GM12878 (cell line): ENCODE data around the gene VAV2. TPM values are rescaled to one million over a fixed set of nuclear protein-coding genes. Genes with fewer than 3 reads are reported as not detected.

Experiments used
- ATAC-seq: fragments of 200-7000 bp; cut with Tn5 transposase; 3 replicates; pipeline ENCODE4 v1.9.1; 2020; ENCODE audit warnings: mild to moderate bottlenecking, moderate library complexity
- BruUV-seq: library from RNA; stranded (reverse); fragments of 400-500 nt; replicated peaks from 2 replicates; lab custom pipeline; 2021; lab: Mats Ljungman, UMichigan
- CTCF ChIA-PET: fragments of 300-600 bp; sonication (Branson Sonifier 250); formaldehyde crosslinking; extraction: SDS; loops from one replicate; lab custom pipeline; 2021; ENCODE audit warnings: inconsistent platforms; lab: Yijun Ruan, JAX
- POLR2A ChIA-PET: fragments of 350-600 bp; formaldehyde crosslinking; extraction: SDS; loops from one replicate; lab custom pipeline; 2021; ENCODE audit warnings: inconsistent platforms; lab: Charles Lee
- RAD21 ChIA-PET: fragments of 300-600 bp; sonication (Branson Sonifier 250); formaldehyde crosslinking; loops from one replicate; lab custom pipeline; 2023; ENCODE audit warnings: antibody characterized with exemption; ENCODE audit not compliant: unreplicated experiment; lab: Charles Lee
- SMC1A ChIA-PET: fragments of 300-600 bp; sonication (Branson Sonifier 250); formaldehyde crosslinking; loops from one replicate; lab custom pipeline; 2023; ENCODE audit not compliant: unreplicated experiment, uncharacterized antibody; lab: Charles Lee
- DNase-seq: peaks from one replicate; pipeline ENCODE4 v3.0.0-alpha.2; 2011; ENCODE audit warnings: low read depth, low spot score
- FAIRE-seq: peaks from 3 replicates; lab custom pipeline; 2011; peaks lifted over from hg19 to GRCh38; lab: Jason Lieb, UNC
- H2AFZ ChIP-seq: 2 replicates; pipeline ENCODE4 v1.6.0; 2011; ENCODE audit warnings: low read depth, low read length, control low read depth; ENCODE audit not compliant: control insufficient read depth
- H3K27ac ChIP-seq: 2 replicates; pipeline ENCODE4 v1.5.1; 2011; ENCODE audit warnings: control low read depth; ENCODE audit not compliant: control insufficient read depth, insufficient read depth
- H3K27me3 ChIP-seq, 2 experiments: replicated peaks in 1 of 2; 2 replicates each; pipeline versions ENCODE4 v1.6.0 to v1.6.1; 2011; ENCODE audit warnings: low read length in 1 of 2; ENCODE audit not compliant: control insufficient read depth in 2 of 2, insufficient read depth in 2 of 2
- H3K36me3 ChIP-seq, 2 experiments: 2 replicates each; pipeline ENCODE4 v1.5.1; 2011; ENCODE audit warnings: low read length in 1 of 2; ENCODE audit not compliant: control insufficient read depth in 2 of 2, insufficient read depth in 2 of 2
- H3K4me1 ChIP-seq: 2 replicates; pipeline ENCODE4 v1.6.1; 2011; ENCODE audit warnings: mild to moderate bottlenecking, low read length, moderate library complexity, mixed read lengths; ENCODE audit not compliant: control insufficient read depth, insufficient read depth
- H3K4me2 ChIP-seq: 2 replicates; pipeline ENCODE4 v1.6.0; 2011; ENCODE audit warnings: control low read depth; ENCODE audit not compliant: control insufficient read depth, insufficient read depth
- H3K4me3 ChIP-seq: fragments of 200-600 bp; sonication (generic); 2 replicates; pipeline ENCODE4 v1.5.1; 2016
- H3K79me2 ChIP-seq: 2 replicates; pipeline ENCODE4 v1.6.0; 2011; ENCODE audit warnings: low read length; ENCODE audit not compliant: control insufficient read depth, insufficient read depth
- H3K9ac ChIP-seq: 2 replicates; pipeline ENCODE4 v1.8.0; 2011; ENCODE audit warnings: low read length, control low read depth, mixed read lengths; ENCODE audit not compliant: control insufficient read depth, insufficient read depth
- H3K9me3 ChIP-seq: replicated peaks from 3 replicates; pipeline ENCODE4 v1.5.1; 2011; ENCODE audit warnings: mild to moderate bottlenecking, low read length; ENCODE audit not compliant: control insufficient read depth, insufficient read depth
- H4K20me1 ChIP-seq: 2 replicates; pipeline ENCODE4 v1.6.0; 2011; ENCODE audit not compliant: control insufficient read depth, insufficient read depth
- ATF3 ChIP-seq: IDR thresholded peaks from 2 replicates; pipeline ENCODE4 v1.6.1; 2011; ENCODE audit warnings: low read depth, mild to moderate bottlenecking, low read length, moderate library complexity, borderline replicate concordance; ENCODE audit errors: extremely low read depth
- BCL11A ChIP-seq: IDR thresholded peaks from 2 replicates; pipeline ENCODE4 v1.6.1; 2011; ENCODE audit warnings: low read depth, low read length
- BMI1 ChIP-seq: fragments of 450-650 bp; IDR thresholded peaks from 2 replicates; pipeline ENCODE4 v1.6.1; 2016; ENCODE audit warnings: mild to moderate bottlenecking, moderate library complexity, borderline replicate concordance
- CBFB ChIP-seq: IDR thresholded peaks from 2 replicates; pipeline ENCODE4 v1.6.1; 2016; ENCODE audit warnings: antibody characterized with exemption, low read depth
- CREM ChIP-seq: IDR thresholded peaks from 2 replicates; pipeline ENCODE4 v1.6.1; 2014; ENCODE audit warnings: antibody characterized with exemption, low read depth
- ESRRA ChIP-seq: IDR thresholded peaks from 2 replicates; pipeline ENCODE4 v1.6.1; 2012; ENCODE audit warnings: mild to moderate bottlenecking, low read length, improper control_type of control experiment
- HDAC2 ChIP-seq: fragments of 200-600 bp; sonication (generic); IDR thresholded peaks from 2 replicates; pipeline ENCODE4 v1.6.1; 2017
- IRF3 ChIP-seq: fragments of 450-650 bp; IDR thresholded peaks from 2 replicates; pipeline ENCODE4 v1.6.1; 2014; ENCODE audit warnings: mild to moderate bottlenecking
- MAX ChIP-seq: IDR thresholded peaks from 2 replicates; pipeline ENCODE4 v1.6.1; 2012; ENCODE audit warnings: low read depth, low read length, improper control_type of control experiment
- NFXL1 ChIP-seq: fragments of 450-650 bp; IDR thresholded peaks from 2 replicates; pipeline ENCODE4 v1.6.1; 2017; ENCODE audit warnings: antibody characterized with exemption, mild to moderate bottlenecking, borderline replicate concordance
- NR2C1 ChIP-seq: fragments of 450-650 bp; IDR thresholded peaks from 2 replicates; pipeline ENCODE4 v1.6.1; 2017; ENCODE audit warnings: antibody characterized with exemption, mild to moderate bottlenecking, moderate library complexity
- PAX5 ChIP-seq: IDR thresholded peaks from 2 replicates; pipeline ENCODE4 v1.6.1; 2011; ENCODE audit warnings: low read depth, low read length, borderline replicate concordance
- TBL1XR1 ChIP-seq: IDR thresholded peaks from 2 replicates; pipeline ENCODE4 v1.6.1; 2012; ENCODE audit warnings: low read depth, low read length, improper control_type of control experiment
- USF2 ChIP-seq: IDR thresholded peaks from 2 replicates; pipeline ENCODE4 v1.6.1; 2011; ENCODE audit warnings: low read depth, low read length, improper control_type of control experiment, borderline replicate concordance
- ZBTB4 ChIP-seq: fragments of 450-650 bp; formaldehyde crosslinking; IDR thresholded peaks from 2 replicates; pipeline ENCODE4 v1.4.0; 2022; ENCODE audit warnings: mild to moderate bottlenecking, moderate library complexity
- ZNF24 ChIP-seq: fragments of 450-650 bp; IDR thresholded peaks from 2 replicates; pipeline ENCODE4 v1.6.1; 2017; ENCODE audit warnings: antibody characterized with exemption, mild to moderate bottlenecking
- ZNF622 ChIP-seq: fragments of 450-650 bp; IDR thresholded peaks from 2 replicates; pipeline ENCODE4 v1.6.1; 2017; ENCODE audit warnings: mild to moderate bottlenecking, inconsistent platforms
- WGBS: methylation state at CpG from one replicate; pipeline ENCODE4 v1.1.6; 2016; ENCODE audit warnings: low lambda C conversion rate; ENCODE audit not compliant: insufficient replicate concordance, insufficient coverage; ENCODE audit errors: missing lambda C conversion rate; 5-methylcytosine and 5-hydroxymethylcytosine counted together
- in situ Hi-C: fragments of 300-500 bp; cut with MboI; formaldehyde crosslinking; loops from 9 replicates; pipeline ENCODE4 v1.14.3; 2018; ENCODE audit warnings: mixed read lengths
- intact Hi-C: fragments of 100-400 bp; cut with micrococcal nuclease; formaldehyde crosslinking; loops from one replicate; pipeline ENCODE4 v1.14.2; 2022; ENCODE audit not compliant: unreplicated experiment
- polyA plus RNA-seq, 11 experiments: library from polyadenylated mRNA; depleted of rRNA in 4 of 11; unstranded in 6 of 11; stranded (reverse) in 5 of 11; fragments of >200 nt; fragmentation: Nextera tagmentation in 4 of 11; fragmentation: Illumina TruSeq in 1 of 11; extraction: Ambion mirVana in 4 of 11; extraction: Trizol in 1 of 11; gene quantifications; 1 replicate in 1 of 11; 2 replicates in 10 of 11; pipeline versions ENCODE4 v1.2.1 to v1.2.3, GENCODE V29; 2011 to 2016; ENCODE audit warnings: inconsistent platforms in 2 of 11, missing spikeins in 2 of 11, low read depth in 1 of 11
- total RNA-seq, 4 experiments: library from RNA; depleted of rRNA in 3 of 4; stranded (reverse); fragments of >200 nt in 3 of 4; fragmentation: Illumina TruSeq in 1 of 4; extraction: Trizol in 1 of 4; gene quantifications; 2 replicates each; pipeline versions ENCODE4 v1.2.1 to v1.2.3, GENCODE V29; 2013 to 2021

VAV2 gene
- total and polyA plus RNA-seq, 10 of the 15 experiments (the other 5 are each of a cell fraction or from before 2014, with no cell fraction given), result 0.13 to 43.9 (median 16.9) TPM

GRCh38 chr9:133978226-133978898 lies 13.8 kb downstream of the VAV2 start:
- in situ Hi-C loops (no loop called here), intact Hi-C loops (no loop called here)
- Histone ChIP-seq H3K4me3 (no peak overlapping the region), H3K9me3 (no peaks in the 10 kb centered on the region), H3K79me2 (peaks cover 90% of the 10 kb centered on the region), H3K4me1 (peaks cover 28% of the 10 kb centered on the region), H3K9ac (no peak overlapping the region), H3K36me3 (peaks cover 3 to 7% of the 10 kb centered on the region in 2 experiments; a peak in 3 of 4 replicates), H3K27ac (no peak overlapping the region), H3K4me2 (no peak overlapping the region), H4K20me1 (no peaks in the 10 kb centered on the region; the same call in 1 of the 2 replicates), H2AFZ (no peak overlapping the region), H3K27me3 (no peaks in the 10 kb centered on the region)
- RAD21 ChIA-PET, result interaction anchor here (3.1 kb wide), 1 partner anchor 23 kb away, joined by 11 read pairs; no protein-coding TSS in a partner anchor
- SMC1A ChIA-PET, result interaction anchor here (0.8 to 1.7 kb wide), 2 partner anchors 10 to 32 kb away, joined by 3 to 6 read pairs; no protein-coding TSS in a partner anchor
- FAIRE-seq (no peak), DNase-seq (no peak), ATAC-seq (no peak)
- no peak for TF ChIP-seq ZBTB4 (CRISPR knock-in tag)
- TF ChIP-seq CREM, result no peak
- TF ChIP-seq IRF3, result no peak
- TF ChIP-seq ZNF24, result no peak
- TF ChIP-seq NFXL1, result no peak
- no peak for TF ChIP-seq BCL11A
- no peak for TF ChIP-seq NR2C1
- TF ChIP-seq USF2, result no peak
- TF ChIP-seq ESRRA, result no peak
- no peak for TF ChIP-seq CBFB
- TF ChIP-seq ZNF622, result no peak
- no peak for TF ChIP-seq BMI1
- no peak for TF ChIP-seq ATF3
- no peak for TF ChIP-seq MAX
- TF ChIP-seq TBL1XR1, result no peak
- TF ChIP-seq PAX5, result no peak
- TF ChIP-seq HDAC2, result no peak
- POLR2A ChIA-PET, result no interaction called here
- WGBS, result 87% methylated on average over 13 of the region's 13 CpGs
- CTCF ChIA-PET, result interaction anchor here (3.5 kb wide), 1 partner anchor 16 kb away, joined by 12 read pairs; no protein-coding TSS in a partner anchor
- no TSS peak for BruUV-seq
